Endodermal cell (in vitro differentiated cells): Measurements from ENCODE around the gene IL22. TPM values are rescaled to one million over a fixed set of nuclear protein-coding genes. Genes with fewer than 3 reads are reported as not detected.
A peak's percentile ranks its signal among the peaks of the same experiment; 100 is the strongest.

Experiments
- DNase-seq: peaks from one replicate; pipeline ENCODE4 v3.0.0-alpha.2; 2017
- H3K27ac ChIP-seq: 2 replicates; pipeline ENCODE4 v1.5.1; 2013; ENCODE audit warnings: mild to moderate bottlenecking, low read depth, low read length, moderate library complexity
- H3K27me3 ChIP-seq: 2 replicates; pipeline ENCODE4 v1.6.1; 2013; ENCODE audit warnings: mild to moderate bottlenecking, low read length, moderate library complexity; ENCODE audit not compliant: insufficient read depth, control insufficient read depth, poor library complexity, severe bottlenecking
- H3K36me3 ChIP-seq: 2 replicates; pipeline ENCODE4 v1.7.0; 2013; ENCODE audit warnings: mild to moderate bottlenecking, low read length, moderate library complexity; ENCODE audit not compliant: control insufficient read depth, insufficient read depth
- H3K4me1 ChIP-seq: one replicate; pipeline ENCODE4 v1.7.0; 2013; ENCODE audit warnings: low read length; ENCODE audit not compliant: control insufficient read depth, insufficient read depth
- H3K4me3 ChIP-seq: 2 replicates; pipeline ENCODE4 v1.5.1; 2013; ENCODE audit warnings: mild to moderate bottlenecking, low read length, moderate library complexity
- H3K9ac ChIP-seq: 2 replicates; pipeline ENCODE4 v1.6.1; 2013; ENCODE audit warnings: mild to moderate bottlenecking, low read length, moderate library complexity; ENCODE audit not compliant: poor library complexity, severe bottlenecking; ENCODE audit errors: extremely low read depth
- H3K9me3 ChIP-seq: 2 replicates; pipeline ENCODE4 v1.6.1; 2013; ENCODE audit warnings: mild to moderate bottlenecking, low read length, moderate library complexity; ENCODE audit not compliant: control insufficient read depth
- H3K27ac Mint-ChIP-seq: 2 replicates; pipeline ENCODE4 v1.8.0; 2020; ENCODE audit warnings: mixed read lengths
- H3K27me3 Mint-ChIP-seq: 2 replicates; pipeline ENCODE4 v1.8.0; 2021; ENCODE audit warnings: mild to moderate bottlenecking, mixed read lengths; ENCODE audit not compliant: insufficient read depth
- H3K36me3 Mint-ChIP-seq: 2 replicates; pipeline ENCODE4 v1.8.0; 2020; ENCODE audit warnings: low read depth, mixed read lengths
- H3K4me1 Mint-ChIP-seq: 2 replicates; pipeline ENCODE4 v1.8.0; 2020; ENCODE audit warnings: mixed read lengths
- H3K4me3 Mint-ChIP-seq: 2 replicates; pipeline ENCODE4 v1.8.0; 2020; ENCODE audit warnings: mild to moderate bottlenecking, moderate library complexity, mixed read lengths
- H3K9me3 Mint-ChIP-seq: 2 replicates; pipeline ENCODE4 v1.8.0; 2020; ENCODE audit warnings: mild to moderate bottlenecking, mixed read lengths
- CTCF ChIP-seq: fragments of 200-600 bp; sonication (generic); conservative IDR thresholded peaks from 2 replicates; pipeline ENCODE4 v1.5.0; 2021; ENCODE audit warnings: antibody characterized with exemption, mild to moderate bottlenecking
- WGBS, 2 experiments: methylation state at CpG; one replicate each; pipeline versions ENCODE4 v1.1.5 to v1.1.7; 2013; ENCODE audit warnings: missing lambda C conversion rate in 2 of 2, mixed read lengths in 1 of 2; ENCODE audit not compliant: insufficient coverage in 1 of 2, insufficient read length in 1 of 2; 5-methylcytosine and 5-hydroxymethylcytosine counted together
- total RNA-seq, 2 donors: library from RNA; stranded (reverse); fragmentation: NEBNext Ultra II Directional in 1 of 2; extraction: Animal tissue kit (Norgen Biotek cat#: 25700) in 1 of 2; gene quantifications; 2 replicates in 1 of 2; 3 replicates in 1 of 2; pipeline ENCODE4 v1.2.1, GENCODE V29; 2021

Gene IL22
- total RNA-seq, 2 donors from 2014 or later = not detected

- no peaks in the 10 kb centered on the region for H3K9me3 ChIP-seq
- H3K36me3 ChIP-seq = no peaks in the 10 kb centered on the region
- no peak overlapping the region for H3K4me3 ChIP-seq
- H3K9me3 Mint-ChIP-seq = no peaks in the 10 kb centered on the region
- 83 to 94% methylated on average over 1 of the region's 2 CpGs for WGBS, 2 experiments
- no peak overlapping the region for H3K27ac Mint-ChIP-seq
- H3K4me1 Mint-ChIP-seq = peaks cover 28% of the 10 kb centered on the region
- no peaks in the 10 kb centered on the region for H3K27me3 ChIP-seq
- H3K4me1 ChIP-seq = no peaks in the 10 kb centered on the region
- H3K27ac ChIP-seq = no peak overlapping the region
- no peak for TF ChIP-seq CTCF
- no peak overlapping the region for H3K9ac ChIP-seq
- no peak for DNase-seq
- no peaks in the 10 kb centered on the region for H3K36me3 Mint-ChIP-seq
- no peaks in the 10 kb centered on the region for H3K27me3 Mint-ChIP-seq
- no peak overlapping the region for H3K4me3 Mint-ChIP-seq
These were observed 19.3 kb downstream of the IL22 start for GRCh38 chr12:68234140-68234539.

DNA sequence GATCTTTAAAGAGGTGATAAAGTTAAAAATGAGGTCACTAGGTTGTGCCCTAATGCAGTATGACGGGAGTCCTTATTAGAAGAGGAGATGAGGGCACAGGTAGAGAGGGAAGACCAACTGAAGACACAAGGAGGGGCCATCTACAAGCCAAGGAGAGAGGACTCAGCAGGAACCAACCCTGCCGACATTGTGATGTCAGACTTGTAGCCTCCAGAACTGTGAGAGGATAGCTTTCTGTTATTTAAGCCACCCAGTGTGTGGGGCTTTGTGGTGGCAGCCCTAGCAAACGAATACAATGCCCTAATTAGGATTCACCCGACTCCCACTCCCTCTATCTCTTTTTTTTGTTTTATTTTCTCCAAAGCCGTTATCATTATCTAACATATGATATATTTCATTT, 19.9 kb downstream of the IL22 start:
- no peak for TF ChIP-seq CTCF
- no peaks in the 10 kb centered on the region for H3K27me3 Mint-ChIP-seq
- no peaks in the 10 kb centered on the region for H3K36me3 Mint-ChIP-seq
- Histone ChIP-seq H3K9me3 (no peaks in the 10 kb centered on the region), H3K27me3 (no peaks in the 10 kb centered on the region), H3K4me3 (no peak overlapping the region), H3K4me1 (no peaks in the 10 kb centered on the region), H3K27ac (no peak overlapping the region), H3K36me3 (no peaks in the 10 kb centered on the region), H3K9ac (no peak overlapping the region)
- no peak overlapping the region for H3K4me3 Mint-ChIP-seq
- peaks cover 30% of the 10 kb centered on the region for H3K4me1 Mint-ChIP-seq
- peak; percentile 67 for DNase-seq
- no peak overlapping the region for H3K27ac Mint-ChIP-seq
- H3K9me3 Mint-ChIP-seq = no peaks in the 10 kb centered on the region
- WGBS, 2 experiments = 67 to 72% methylated on average over 4 to 5 of the region's 5 CpGs

GRCh38 chr12:68231691-68232090, 21.7 kb downstream of the IL22 start:
- no peaks in the 10 kb centered on the region for H3K9me3 Mint-ChIP-seq
- H3K9ac ChIP-seq = no peak overlapping the region
- no peak for DNase-seq
- H3K36me3 Mint-ChIP-seq = no peaks in the 10 kb centered on the region
- no peaks in the 10 kb centered on the region for H3K27me3 ChIP-seq
- no peak overlapping the region for H3K4me3 Mint-ChIP-seq
- H3K36me3 ChIP-seq = no peaks in the 10 kb centered on the region
- no peaks in the 10 kb centered on the region for H3K9me3 ChIP-seq
- no peak for TF ChIP-seq CTCF
- H3K4me1 Mint-ChIP-seq = peaks cover 25% of the 10 kb centered on the region
- H3K4me3 ChIP-seq = no peak overlapping the region
- no peak overlapping the region for H3K27ac Mint-ChIP-seq
- no peaks in the 10 kb centered on the region for H3K4me1 ChIP-seq
- H3K27ac ChIP-seq = no peak overlapping the region
- WGBS, 2 experiments = 86 to 90% methylated on average over 2 to 3 of the region's 3 CpGs
- H3K27me3 Mint-ChIP-seq = no peaks in the 10 kb centered on the region
